ENCODE measurements around the gene ZC3H4. TPM values are rescaled to one million over a fixed set of nuclear protein-coding genes. Genes with fewer than 3 reads are reported as not detected.
A peak's percentile ranks its signal among the peaks of the same experiment; 100 is the strongest.

Gene ZC3H4
- total RNA-seq, 1 experiment from 2014 or later, result 105 TPM

DNA sequence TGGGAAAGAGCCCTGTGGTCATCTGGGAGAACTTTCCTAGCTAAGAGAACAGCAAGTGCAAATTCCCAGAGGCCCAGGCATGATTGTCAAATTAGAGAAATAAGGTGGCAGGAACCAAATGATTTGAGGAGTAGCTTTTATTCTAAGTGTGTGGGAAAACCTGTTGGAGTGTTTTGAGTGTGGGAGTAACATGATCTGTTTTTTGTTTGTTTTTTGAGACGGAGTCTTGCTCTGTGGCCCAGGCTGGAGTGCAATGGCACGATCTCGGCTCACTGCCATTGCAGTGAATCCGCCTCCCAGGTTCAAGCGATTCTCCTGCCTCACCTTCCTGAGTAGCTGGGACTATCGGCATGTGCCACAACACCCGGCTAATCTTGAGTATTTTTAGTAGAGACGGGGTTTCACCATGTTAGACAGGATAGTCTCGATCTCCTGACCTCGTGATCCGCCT is 19.5 kb upstream of the ZC3H4 start:
- Histone ChIP-seq H3K9me3 (ENCODE audit: control insufficient read depth, low read depth, low read length) (no peaks in the 10 kb centered on the region), H4K8ac (replicated peaks; ENCODE audit: insufficient read length, low read depth, low read length) (no peak overlapping the region), H3K27ac (ENCODE audit: insufficient read length, low read depth, low read length) (no peak overlapping the region), H2BK120ac (ENCODE audit: low read depth, low read length, poor library complexity, severe bottlenecking) (no peak overlapping the region), H3K56ac (ENCODE audit: insufficient read length, low read depth, low read length) (no peak overlapping the region), H3K18ac (ENCODE audit: insufficient read length, low read depth, low read length) (no peak overlapping the region), H2BK15ac (ENCODE audit: low read depth, low read length) (no peak overlapping the region), H2AFZ (ENCODE audit: low read length) (no peak overlapping the region), H4K20me1 (ENCODE audit: control insufficient read depth, insufficient read depth, insufficient read length) (no peaks in the 10 kb centered on the region), H3K27me3 (ENCODE audit: insufficient read depth, low read length) (no peaks in the 10 kb centered on the region), H3K9ac (ENCODE audit: extremely low read depth, insufficient read length, low read length) (no peak overlapping the region), H3K79me1 (ENCODE audit: insufficient read depth, low read depth, low read length, poor library complexity, severe bottlenecking) (peaks cover 4% of the 10 kb centered on the region), H3K23ac (ENCODE audit: insufficient read length, low read depth, low read length) (no peak overlapping the region), H3K4me1 (ENCODE audit: insufficient read depth, low read length) (peaks cover 2% of the 10 kb centered on the region; the same call in 1 of the 2 replicates), H2AK5ac (ENCODE audit: insufficient read length, low read length) (no peak overlapping the region), H3K4me2 (ENCODE audit: insufficient read depth, insufficient read length, low read length) (no peak overlapping the region), H3K14ac (ENCODE audit: insufficient read depth, low read length) (no peak overlapping the region), H2BK20ac (ENCODE audit: low read depth, low read length, poor library complexity, severe bottlenecking) (no peak overlapping the region), H3T11ph (ENCODE audit: low read length) (no peak overlapping the region), H2BK12ac (ENCODE audit: insufficient read length, low read depth, low read length) (no peak overlapping the region), H2BK5ac (ENCODE audit: insufficient read length, low read length) (no peak overlapping the region), H3K4ac (ENCODE audit: low read depth, low read length) (no peak overlapping the region), H3K23me2 (ENCODE audit: insufficient read length, low read depth, low read length, poor library complexity, severe bottlenecking) (no peaks in the 10 kb centered on the region), H3K79me2 (ENCODE audit: insufficient read depth, low read length) (peaks cover 56% of the 10 kb centered on the region; the same call in 1 of the 2 replicates), H4K5ac (ENCODE audit: insufficient read length, low read depth, low read length) (no peak overlapping the region), H4K91ac (ENCODE audit: insufficient read length, low read depth, low read length) (no peak overlapping the region)
- TF ChIP-seq, protein P1, sequence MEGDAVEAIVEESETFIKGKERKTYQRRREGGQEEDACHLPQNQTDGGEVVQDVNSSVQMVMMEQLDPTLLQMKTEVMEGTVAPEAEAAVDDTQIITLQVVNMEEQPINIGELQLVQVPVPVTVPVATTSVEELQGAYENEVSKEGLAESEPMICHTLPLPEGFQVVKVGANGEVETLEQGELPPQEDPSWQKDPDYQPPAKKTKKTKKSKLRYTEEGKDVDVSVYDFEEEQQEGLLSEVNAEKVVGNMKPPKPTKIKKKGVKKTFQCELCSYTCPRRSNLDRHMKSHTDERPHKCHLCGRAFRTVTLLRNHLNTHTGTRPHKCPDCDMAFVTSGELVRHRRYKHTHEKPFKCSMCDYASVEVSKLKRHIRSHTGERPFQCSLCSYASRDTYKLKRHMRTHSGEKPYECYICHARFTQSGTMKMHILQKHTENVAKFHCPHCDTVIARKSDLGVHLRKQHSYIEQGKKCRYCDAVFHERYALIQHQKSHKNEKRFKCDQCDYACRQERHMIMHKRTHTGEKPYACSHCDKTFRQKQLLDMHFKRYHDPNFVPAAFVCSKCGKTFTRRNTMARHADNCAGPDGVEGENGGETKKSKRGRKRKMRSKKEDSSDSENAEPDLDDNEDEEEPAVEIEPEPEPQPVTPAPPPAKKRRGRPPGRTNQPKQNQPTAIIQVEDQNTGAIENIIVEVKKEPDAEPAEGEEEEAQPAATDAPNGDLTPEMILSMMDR (conservative IDR thresholded peaks at IDR 0.05), result no peak
- H3K9me3 Mint-ChIP-seq, result peaks cover 3 to 8% of the 10 kb centered on the region in 2 experiments; a peak in 3 of 5 replicates
- H3K27ac Mint-ChIP-seq, result peak overlapping the region; percentile 40 to 89 (median 83); a peak in 5 of 7 replicates
- peak overlapping the region; percentile 96 to 99 for H3K4me3 Mint-ChIP-seq
- DNase-seq, result no peak
- WGBS (ENCODE audit: extremely low coverage, insufficient read length, low lambda C conversion rate), result no CpG with 5 or more reads among the region's 11 CpGs
- peaks cover 35 to 58% (median 38%) of the 10 kb centered on the region in 3 experiments for H3K36me3 Mint-ChIP-seq (ENCODE audit: insufficient read depth in 1 of 3, low read depth in 3 of 3)
- peaks cover 28 to 41% of the 10 kb centered on the region in 2 experiments for H3K4me1 Mint-ChIP-seq
- no peaks in the 10 kb centered on the region for H3K27me3 Mint-ChIP-seq (ENCODE audit: low read depth)

Data from H9 (cell line).